Stimulated activated CD8-positive, alpha-beta memory T cell treated with anti-CD3 and anti-CD28 coated beads, Interleukin-7, amount 100 ng/mL, for 1 hour (primary cell): Measurements from ENCODE around the gene PGP.
"Not testable (repeated sequence)": the region's sequence is repeated elsewhere in the genome, so short reads cannot be mapped to it uniquely, and the experiment has no call there.

Experiments used
- DNase-seq, 2 donors: peaks; one replicate each; pipeline ENCODE4 v3.0.0-alpha.2; 2020; ENCODE audit warnings: low read depth in 2 of 2

Gene PGP

GRCh38 chr16:2223221-2223941, 8.7 kb upstream of the PGP start, which contains the start of gene E4F1:
TSS of gene E4F1 (plus strand) at chr16:2223591. CDS start at chr16:2223614, 23 bp downstream.
- DNase-seq: peak; percentile 95 to 96

- DNase-seq: no peak
These were observed 1.7 kb upstream of the PGP start for GRCh38 chr16:2216330-2216729.

DNA sequence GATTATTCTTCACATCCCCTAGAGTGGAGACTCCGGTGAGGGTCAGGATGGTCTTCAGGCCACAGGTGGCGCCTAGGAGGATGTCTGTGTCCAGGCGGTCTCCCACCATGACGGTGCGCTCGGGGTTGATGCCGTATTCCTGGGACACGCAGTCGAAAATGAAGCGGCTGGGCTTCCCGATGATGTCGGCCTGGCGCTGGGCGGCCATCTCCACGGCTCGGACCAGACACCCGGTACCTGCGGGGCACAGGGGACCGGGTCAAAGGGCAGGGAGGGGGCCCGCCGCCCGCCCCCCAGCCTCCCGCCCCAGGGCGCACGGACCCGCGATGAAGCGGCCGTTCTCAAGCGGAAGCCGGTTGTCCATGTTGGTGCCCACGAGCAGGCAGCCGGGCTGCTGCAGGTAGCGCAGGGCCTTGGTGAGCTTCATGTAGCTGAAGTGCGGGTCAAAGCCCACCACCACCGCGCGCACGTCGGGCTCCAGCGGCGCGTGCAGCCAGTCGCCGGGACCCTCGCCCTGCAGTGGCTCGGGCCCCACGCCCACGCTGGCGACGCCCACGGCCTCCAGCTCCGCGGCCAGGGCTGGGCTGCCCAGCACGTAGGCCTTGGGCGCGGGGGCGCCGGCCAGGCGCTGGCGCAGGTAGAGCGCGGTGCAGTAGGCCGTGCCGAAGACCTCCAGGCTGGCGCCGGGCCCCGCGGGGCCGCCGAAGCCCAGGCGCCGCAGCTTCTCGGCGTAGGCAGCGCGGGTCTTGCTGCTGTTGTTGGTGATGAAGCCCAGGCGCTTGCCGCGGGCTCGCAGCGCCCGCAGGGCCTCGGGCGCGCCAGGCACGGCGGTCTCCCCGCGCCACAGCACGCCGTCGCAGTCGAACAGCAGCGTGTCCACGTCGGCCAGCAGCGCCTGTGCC, 572 bp downstream of the PGP start:
- DNase-seq: no peak

GRCh38 chr16:2212362-2213324, 2.0 kb downstream of the PGP start:
- no peak for DNase-seq

DNA sequence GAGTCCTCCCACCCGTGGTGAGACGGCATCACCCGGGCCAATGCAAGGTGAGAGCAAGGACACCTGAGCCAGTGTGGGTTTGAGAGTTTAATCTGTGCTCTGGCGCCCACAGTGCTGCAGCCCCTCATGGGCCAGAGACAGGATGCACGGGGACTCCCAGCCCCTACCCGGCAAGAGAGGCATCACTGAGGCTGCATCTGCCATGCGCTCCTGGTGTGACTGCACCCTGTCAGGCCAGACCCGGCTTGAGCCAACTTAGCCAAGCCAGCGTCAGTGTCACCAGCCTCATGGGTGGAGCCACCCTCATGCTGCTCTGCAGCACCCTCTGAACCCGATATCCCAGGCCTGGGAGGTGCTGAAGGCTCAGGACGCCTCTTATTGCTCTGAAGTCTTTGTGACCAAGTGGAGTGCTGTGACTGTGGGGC, 2.7 kb downstream of the PGP start:
- no peak for DNase-seq

DNA sequence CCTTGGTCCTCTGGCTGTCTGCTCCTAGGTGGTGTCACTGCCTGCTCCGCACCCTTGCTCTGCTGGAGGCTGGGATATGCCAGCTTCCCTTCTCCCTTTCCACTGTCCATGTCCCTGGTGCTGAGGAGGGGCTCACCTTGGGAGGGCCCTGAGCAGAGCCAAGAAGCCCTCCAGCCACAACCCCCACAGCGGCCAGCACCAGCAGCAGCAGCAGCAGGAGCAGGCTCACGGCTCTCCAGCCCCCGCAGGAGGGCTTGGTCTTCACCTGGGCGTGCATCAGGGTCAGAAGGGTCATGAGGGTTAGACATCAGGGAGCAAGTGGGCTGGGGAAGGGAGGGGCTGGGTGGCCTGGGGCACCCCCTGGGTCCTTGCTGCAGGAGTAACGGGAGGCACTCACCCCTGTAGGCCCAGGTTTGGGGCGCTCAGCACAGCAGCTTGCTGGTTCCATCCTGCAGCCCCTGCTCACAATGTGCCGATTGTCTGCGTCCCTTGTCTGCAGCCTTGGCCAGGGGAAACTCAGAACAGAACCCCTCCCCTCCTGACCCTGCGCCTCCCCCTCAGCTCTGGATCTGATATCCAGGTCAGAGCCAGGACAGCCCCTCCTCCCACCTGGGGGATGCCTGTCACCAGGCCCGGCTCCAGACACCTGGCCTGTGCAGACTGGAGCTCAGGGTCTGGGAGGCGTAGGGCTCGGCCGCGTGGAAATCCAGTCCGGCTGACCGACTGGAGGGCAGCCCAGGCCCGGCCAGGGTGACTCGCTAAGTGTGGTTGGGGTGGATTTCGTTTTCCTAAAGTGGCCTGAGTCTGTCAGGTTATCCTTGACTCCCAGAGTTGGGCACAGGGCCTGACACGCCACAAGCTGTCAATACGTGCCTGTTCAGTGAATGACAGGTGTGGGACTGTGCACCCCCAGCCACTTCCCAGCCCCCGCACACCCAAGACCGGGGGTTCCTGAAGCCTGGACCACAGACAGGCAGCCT, 4.0 kb downstream of the PGP start, which contains the start of gene BRICD5:
TSS of gene BRICD5 (minus strand) at position 478 of the 980 bp plus-strand sequence. CDS start at position 448, 30 bp downstream.
- no peak for DNase-seq

DNA sequence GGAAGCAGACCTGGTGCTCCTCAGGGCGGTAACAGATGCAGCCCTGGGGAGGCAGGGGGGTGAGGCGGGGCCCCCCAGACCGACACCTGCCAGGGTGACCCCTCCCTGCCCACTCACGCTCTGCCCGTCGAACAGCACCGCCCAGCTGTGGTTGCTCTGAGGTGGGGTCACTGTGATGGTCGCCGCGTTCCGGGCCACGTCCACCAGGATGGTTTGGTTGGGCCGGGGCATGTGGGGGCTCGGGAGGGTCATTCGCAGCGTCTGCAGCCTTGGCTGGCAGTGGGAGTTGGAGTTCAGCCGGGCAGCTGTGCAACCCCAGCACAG, 4.7 kb downstream of the PGP start:
- DNase-seq: no peak

DNA sequence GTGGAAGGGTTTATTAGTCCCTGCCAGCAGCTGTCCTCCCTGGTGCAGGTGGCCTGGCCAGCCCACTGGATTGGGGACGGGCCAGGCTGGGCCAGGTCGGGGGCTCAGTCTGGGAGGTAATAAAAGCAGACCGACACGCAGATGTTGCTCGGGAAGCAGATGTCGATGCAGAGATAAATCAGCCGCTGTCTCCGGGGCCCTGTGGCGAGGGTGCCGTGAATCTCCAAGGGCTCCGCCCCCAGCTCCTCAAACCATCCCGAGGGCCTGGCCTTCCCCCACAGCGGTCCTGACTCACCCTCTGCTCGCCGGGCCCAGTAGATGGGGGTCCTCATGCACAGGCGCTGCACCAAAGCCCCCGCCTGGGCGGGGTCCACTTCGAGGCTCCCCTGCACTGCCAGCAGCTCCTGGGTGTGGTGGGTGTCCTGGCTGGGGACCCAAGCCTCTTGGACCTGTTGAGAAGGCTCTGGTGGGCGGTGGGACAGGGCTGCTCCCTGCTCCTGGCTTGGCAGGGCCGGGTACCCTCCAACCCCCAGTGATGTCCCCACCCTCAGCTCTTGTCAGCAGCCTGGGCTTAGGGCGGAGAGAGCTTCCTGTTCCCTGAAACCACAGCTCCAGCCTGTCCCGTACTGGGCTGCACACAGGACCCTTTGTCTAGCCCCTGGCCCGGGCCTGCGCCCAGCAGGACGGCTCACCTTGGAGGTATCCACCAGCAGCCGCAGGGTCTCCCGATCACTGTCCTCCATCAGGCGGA, 5.2 kb downstream of the PGP start:
- DNase-seq: no peak

- no peak for DNase-seq
These were observed 5.9 kb downstream of the PGP start for GRCh38 chr16:2208772-2209171.

DNA sequence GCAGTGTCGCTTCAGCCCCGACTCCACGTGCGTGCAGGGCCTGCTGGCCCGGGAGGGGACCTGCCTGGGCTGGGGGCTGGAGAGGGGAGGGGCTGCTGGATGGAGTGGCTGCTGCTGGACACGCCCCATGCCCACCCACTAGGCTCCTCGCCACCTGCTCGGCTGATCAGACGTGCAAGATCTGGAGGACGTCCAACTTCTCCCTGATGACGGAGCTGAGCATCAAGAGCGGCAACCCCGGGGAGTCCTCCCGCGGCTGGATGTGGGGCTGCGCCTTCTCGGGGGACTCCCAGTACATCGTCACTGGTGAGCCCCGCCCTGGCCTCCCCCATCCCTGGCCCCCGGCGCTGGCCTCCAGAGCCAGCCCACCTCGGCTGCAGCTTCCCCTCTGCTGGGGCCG, 6.3 kb downstream of the PGP start:
- DNase-seq: no peak

GRCh38 chr16:2207872-2208271, 6.8 kb downstream of the PGP start:
- no peak for DNase-seq

- no peak for DNase-seq
These were observed 7.7 kb downstream of the PGP start for GRCh38 chr16:2206780-2207433.

DNA sequence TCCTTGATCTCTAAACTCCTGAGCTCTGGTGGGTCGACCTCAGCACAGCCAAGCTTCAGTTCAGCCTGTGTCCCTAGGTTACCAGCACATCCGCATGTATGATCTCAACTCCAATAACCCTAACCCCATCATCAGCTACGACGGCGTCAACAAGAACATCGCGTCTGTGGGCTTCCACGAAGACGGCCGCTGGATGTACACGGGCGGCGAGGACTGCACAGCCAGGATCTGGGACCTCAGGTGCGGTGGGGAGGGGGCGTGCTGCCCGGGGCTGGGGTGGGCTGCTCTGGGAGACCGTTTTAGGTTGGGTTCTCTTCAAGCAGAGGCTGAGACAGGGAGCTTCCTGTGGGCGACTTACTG, 8.2 kb downstream of the PGP start:
- DNase-seq: no peak

DNA sequence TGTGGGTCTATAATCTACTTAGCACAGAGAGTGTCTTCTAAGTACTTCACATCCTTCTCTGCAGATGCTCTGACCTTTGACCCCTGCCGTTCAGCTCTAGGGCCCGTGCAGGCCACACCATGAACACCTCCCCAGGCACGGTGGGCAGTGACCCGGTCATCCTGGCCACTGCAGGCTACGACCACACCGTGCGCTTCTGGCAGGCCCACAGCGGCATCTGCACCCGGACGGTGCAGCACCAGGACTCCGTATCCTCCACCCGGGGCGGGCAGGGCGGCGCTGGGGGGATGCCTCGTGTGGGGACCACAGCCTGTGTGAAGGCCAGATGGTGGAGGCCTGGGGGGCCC, 8.7 kb downstream of the PGP start:
- DNase-seq: no peak

- DNase-seq: peak; percentile 79 to 82
These were observed 9.3 kb downstream of the PGP start, which contains the start of gene MLST8 for GRCh38 chr16:2205104-2205966. TSS of gene MLST8 (plus strand) at chr16:2205454. CDS start at chr16:2206086, 632 bp downstream.

DNA sequence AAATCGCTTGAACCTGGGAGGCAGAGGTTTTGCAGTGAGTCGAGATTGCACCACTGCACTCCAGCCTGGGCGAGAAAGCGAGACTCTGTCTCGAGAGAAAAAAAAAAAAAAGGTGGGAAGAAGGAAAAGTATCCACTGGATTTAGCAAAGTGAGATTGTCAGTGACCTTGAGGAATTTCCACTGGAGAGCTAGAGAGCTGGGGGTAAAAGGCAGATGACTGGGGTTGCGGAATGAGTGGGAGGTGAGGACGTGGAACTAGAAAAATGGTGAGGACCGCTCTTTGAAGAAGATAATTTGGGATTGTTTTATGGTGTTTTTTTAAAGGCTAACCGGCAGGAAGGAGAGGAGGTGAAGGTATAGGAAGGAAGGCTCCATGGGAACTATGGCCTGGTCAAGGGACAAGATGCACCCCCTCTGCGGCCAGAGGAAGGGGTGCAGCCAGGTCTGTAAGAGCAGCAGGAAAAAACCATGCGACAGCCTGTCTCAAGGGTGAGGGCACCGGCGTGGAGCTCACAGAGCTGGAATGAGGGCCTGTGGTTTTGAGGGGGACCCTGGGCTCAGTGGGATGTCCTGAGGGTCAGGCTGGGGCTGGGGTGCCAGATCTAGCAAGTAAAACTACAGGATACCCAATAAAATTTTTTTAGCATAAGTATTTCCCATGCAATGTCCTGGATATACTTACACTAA, 10.1 kb downstream of the PGP start:
- no peak for DNase-seq

DNA sequence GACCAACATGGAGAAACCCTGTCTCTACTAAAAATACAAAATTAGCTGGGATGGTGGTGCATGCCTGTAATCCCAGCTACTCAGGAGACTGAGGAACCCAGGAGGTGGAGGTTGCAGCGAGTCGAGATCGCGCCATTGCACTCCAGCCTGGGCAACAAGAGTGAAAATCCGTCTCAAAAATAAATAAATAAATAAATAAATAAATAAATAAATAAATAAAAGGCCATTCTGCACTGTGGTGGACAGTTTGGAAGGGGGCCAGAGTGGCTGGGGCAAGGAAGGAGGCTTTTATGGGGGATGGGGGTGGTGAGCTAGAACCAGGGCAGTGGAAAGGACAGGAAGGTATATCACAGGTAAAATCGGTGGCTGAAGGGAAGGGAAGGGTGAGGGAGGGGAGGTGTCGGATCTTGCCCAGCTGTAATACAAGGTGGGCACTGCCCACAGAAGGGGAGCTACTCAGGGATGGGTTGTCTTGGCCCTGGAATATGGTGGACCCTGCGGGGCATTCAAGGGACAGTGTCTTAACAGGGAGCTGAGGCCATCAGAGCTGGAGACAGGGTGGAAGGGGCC, 11.4 kb downstream of the PGP start:
- DNase-seq: not testable (repeated sequence)
